Femur (tissue), 1 donor: ENCODE measurements around the gene MFAP5.

ENCODE experiments used
- DNase-seq: peaks from one replicate; pipeline ENCODE4 v3.0.0-alpha.2; 2017

The MFAP5 gene

DNA sequence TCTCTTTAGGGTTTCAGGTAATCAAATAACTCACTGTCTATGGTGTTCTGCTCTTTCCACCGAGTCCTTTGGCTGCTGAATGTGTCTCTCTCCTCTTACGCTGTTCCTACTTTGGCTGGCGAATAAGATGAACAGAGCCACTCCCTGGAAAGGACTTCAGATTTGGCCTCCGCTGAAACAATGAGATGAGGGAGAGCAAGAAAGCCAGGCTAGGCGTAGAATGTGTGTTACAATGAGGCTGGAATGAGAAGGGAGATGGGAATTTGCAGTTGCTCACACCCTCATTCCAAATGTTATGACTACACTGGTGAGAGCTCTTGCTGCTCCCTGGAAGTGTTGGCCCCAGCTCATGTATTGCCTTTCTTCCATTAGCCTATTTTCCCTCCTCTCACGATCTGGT is at the start of gene MFAP5:
Gene MFAP5, minus strand, starts transcription at position 234 of the 400 bp plus-strand sequence. CDS start 722 bp downstream, outside the sequence.
- DNase-seq: peak; percentile 73

- DNase-seq: peak; percentile 40
Measured at GRCh38 chr12:8709124-8709830, 46.7 kb upstream of the MFAP5 start.

DNA sequence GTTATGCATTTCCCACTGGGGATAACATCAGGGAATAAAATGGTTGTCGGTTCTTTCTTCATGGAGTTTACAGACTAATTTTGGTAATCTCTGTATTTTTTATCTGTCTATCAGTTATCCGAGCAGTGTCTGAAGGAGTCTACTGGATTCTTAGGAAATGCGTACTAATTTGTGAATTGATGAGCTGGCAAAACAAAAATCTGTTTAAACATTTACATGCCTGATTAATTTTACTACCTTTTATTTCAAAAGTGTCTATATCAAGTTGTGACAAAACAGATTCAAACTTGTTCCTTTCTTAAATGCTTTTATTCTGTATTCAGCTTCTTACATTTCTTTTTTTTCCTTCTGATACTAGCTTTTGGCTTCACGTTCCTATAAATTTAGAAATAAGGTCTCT is 39.5 kb upstream of the MFAP5 start:
- DNase-seq: no peak

- DNase-seq: no peak
Measured at GRCh38 chr12:8701046-8701660, 38.5 kb upstream of the MFAP5 start.

DNA sequence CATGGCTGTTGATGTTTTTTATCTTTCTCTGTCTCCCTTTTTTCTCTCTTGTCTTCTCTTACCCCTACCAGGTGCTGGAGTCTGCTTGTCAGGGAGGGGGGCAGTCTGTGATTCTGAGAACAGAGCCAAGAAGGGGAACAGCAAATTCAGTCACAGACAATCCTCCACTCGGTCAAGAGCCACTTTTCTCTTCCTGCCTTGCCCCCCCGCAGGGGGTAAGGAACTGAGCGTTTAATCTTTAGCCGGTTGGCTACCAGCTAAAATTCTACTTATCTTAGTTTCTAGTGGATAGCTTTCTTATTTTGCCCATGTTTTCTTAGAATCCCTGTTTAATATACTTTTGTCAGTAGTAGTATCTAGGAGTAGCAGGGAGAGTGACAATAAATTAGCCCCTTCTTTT is 37.1 kb upstream of the MFAP5 start:
- DNase-seq: no peak

DNA sequence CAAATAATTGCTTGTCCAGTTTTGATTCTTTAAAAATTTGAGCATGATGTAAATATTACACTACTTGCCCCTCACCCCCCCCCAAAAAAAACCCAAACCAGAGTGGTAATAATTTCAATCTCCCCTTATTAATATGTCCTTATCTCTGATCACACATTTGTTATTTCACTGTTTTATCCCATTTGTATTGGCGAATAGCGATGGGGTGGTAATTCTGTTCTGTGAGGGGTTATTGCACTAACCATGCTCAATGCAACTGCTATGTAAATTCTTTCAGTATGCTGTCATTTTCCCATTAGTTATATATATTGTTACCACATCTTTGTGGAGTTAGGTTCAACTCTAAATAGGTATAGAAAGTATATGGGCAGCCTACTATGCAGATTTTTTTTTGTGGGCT is 36.3 kb upstream of the MFAP5 start:
- no peak for DNase-seq

DNA sequence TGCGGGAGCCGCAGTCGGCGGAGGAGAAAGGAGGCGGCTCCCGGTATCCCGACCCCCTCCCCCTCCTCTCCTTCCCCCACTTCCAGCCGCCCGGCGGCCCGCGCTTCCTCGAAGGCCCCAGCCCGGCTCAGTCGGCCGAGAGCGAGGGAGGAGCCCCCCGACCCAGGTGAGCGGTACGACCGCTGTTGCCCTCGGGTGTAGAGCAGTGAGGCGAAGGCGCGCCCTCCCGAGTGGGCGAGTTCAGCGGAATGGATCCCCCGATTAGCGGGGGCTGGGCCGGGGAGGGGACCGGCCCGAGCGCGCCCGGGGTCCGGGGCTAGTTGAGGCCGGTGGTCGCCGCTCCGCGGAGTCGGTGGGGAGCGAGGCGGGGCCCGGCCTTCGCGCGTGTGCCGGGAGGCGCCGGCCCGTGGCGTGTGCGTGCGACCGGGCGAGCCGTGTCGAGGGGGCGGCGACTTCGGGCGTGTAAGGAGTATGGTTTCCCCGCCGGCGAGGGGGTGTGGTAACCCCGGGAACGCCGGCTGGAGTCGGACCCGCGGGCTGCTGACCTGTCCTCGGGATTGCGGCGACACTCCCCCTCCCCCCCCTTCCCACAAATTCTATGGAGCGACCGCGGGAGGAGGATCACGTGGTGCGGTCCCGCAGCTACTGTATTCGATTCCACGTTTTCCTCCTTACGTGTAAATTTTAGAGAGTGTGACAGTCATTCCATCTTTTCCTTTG is 35.7 kb upstream of the MFAP5 start:
- peak; percentile 78 for DNase-seq

DNA sequence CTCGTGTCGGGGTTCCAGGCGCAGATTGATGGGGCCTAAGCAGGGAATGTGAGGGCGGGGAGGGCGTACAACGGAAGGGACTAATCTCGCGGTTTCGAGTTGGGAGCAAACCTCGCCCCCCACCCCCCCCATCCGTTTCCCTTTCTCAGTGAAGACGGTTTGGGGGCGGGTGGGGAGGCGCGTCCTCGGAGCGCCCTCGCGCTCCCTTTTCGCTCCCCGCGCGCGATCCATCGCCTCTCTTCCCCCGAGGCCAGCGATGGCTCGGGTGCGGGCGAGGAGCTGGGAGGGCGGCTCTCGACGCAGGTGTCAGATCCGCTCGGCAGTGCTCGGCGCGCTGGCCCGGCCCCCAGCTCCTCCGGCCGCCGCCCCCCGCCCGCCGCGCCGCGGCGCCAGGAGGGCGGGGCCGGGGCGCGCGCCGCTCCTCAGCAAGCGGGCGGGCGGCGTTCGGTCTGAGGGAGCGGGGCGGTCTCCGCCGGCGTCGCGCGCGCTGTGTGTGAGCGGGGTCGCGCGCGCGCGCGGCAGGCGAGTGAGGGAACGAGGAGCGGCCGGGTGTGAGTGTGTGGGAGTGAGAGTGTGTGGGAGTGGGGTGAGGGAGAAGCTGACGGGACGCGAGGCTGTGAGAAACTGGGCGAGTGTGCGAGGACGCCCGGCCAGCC is 35.0 kb upstream of the MFAP5 start, which contains the start of gene RIMKLB:
Gene RIMKLB, plus strand, starts transcription at position 516 of the 656 bp plus-strand sequence. CDS start 15,876 bp downstream, outside the sequence.
- DNase-seq: peak; percentile 90

GRCh38 chr12:8697120-8697475 is 34.5 kb upstream of the MFAP5 start:
- no peak for DNase-seq

- DNase-seq: no peak
Measured at GRCh38 chr12:8696442-8697090, 33.9 kb upstream of the MFAP5 start.

GRCh38 chr12:8695116-8695515 is 32.5 kb upstream of the MFAP5 start:
- DNase-seq: no peak

DNA sequence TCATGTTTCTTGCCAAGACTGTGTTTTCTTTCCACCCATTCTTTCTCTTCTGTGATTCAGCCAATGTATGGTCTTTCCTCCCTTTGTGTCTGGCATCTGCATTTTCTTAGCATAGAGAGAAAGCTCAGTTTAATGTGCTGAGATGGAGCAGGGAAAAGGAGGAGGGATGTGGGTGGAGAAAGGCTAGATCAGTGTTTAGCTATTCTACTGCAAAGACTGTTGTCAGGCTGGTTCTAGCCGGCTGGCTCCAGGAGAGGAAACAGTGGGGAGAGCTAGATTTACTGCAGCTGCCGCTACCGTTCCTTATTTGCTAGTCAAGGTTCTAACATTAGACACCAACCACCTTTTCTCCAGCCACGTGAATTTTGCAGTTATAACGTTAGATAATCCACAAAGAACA is 29.9 kb upstream of the MFAP5 start:
- DNase-seq: peak; percentile 87

GRCh38 chr12:8689681-8690080 is 27.1 kb upstream of the MFAP5 start:
- DNase-seq: no peak

GRCh38 chr12:8687846-8688601 is 25.4 kb upstream of the MFAP5 start:
- DNase-seq: peak; percentile 85

- no peak for DNase-seq
Measured at GRCh38 chr12:8685051-8685450, 22.4 kb upstream of the MFAP5 start.

GRCh38 chr12:8681129-8681884 is 18.7 kb upstream of the MFAP5 start:
- no peak for DNase-seq

DNA sequence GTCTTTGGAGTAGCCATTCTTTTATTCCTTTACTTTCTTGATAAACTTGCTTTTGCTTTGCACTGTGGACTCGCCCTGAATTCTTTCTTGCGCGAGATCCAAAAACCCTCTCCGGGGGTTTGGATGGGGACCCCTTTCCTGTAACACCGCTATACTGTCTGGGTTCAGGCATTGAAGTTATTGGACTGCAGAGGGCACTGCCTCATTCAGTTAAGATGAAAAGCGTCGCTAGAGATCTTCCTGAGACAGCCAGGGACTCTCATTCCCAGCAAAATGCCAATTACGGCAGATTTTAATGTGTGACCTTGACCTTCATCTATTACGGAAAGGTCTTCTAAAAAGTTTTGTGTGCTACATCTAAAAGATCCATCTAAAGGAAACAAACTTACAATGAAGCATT is 17.9 kb upstream of the MFAP5 start:
- no peak for DNase-seq

- DNase-seq: no peak
Measured at GRCh38 chr12:8678661-8679111, 16.1 kb upstream of the MFAP5 start.

DNA sequence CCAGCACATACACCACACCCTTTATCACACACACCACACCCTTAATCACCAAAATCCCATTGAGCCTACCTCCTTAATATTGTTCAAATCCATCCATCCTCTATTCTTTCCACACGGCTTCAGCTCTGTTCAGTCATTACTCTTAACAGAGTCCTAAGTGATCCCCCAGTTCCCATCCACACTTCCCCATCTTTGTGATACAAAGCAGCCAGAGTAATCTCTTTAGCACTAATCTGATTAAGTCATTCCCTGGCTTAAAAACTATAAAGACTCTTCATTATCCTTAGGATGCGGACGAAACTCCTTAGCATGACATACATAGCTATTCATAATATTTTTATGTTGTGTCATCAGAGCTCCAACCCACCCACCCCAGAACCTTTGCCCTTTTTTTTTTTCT is 14.7 kb upstream of the MFAP5 start:
- no peak for DNase-seq

DNA sequence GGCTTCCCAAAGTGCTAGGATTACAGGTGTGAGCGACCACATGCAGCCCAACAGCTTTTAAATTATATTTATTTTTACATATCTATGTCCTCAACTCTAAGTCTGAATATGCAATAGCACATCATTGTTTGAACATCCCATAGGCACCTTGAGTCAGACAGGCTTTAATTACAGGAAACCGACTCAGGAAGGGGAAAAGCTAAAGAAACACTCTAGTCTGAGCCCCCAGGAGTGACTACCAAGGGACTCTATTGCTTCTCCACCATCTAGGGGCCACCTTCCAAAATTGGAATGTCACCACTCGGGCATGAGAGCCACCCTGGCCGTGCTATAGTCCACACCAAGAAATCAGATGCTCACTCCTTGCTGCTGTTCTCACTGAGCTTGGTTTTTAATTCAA is 14.0 kb upstream of the MFAP5 start:
- no peak for DNase-seq

DNA sequence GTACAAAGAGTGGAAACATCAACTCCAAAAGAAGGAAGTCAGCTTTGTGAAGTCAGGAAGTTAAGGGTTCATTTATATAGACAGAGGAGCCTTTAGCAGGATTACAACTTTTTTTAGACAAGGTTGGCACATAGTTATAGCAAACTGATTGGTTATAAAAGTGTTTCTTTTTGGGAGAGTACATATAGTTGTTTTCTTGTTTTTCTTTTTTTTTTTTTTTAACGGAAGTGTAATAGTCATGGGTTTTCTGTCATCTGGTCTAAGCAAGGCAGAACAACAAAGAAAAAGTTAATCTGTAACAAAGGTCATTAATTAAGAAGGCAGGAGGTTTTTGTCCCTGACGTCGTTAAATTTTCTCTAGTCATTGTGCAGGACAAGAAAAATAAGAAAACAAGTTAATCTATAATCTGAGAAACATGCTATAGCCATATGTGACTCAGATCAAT is 13.0 kb upstream of the MFAP5 start:
- DNase-seq: no peak
